ENCODE results near the gene SHTN1.

The SHTN1 gene

DNA sequence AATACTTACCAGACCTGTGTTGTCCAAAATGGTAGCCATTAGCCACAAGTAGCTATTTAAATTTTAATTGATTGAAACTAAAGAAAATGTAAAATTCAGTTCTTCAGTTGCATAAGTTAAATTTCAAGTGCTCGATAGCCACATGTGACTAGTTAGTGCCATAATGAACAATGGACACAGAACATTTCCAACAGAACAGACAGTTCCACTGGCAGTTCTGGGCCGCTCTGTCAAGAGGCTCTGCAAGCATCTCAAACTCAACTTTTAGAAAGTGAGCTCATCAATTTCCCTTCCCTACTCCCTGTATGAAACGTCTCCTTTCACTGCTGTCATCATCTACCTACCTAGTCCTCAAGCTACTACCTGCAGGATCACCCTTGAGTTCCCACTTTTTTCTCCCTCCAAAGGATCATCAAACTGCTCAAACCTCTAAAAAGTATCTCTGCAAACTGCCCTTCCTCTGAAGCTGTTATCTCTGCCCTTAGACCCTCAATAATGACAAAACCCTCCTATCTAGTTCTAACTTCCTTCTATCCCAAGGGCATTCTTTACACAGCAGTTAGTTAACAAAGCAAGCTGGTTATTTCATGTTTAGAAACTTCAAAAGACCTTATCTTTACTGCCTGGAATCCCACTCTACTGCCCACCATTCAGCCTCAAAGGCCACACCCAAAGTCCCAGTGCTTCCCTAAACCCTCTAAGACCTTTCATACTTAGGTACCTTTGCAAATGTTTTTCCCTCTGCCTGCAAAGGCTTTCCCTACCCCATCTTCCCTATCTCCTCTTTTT is 20.6 kb downstream of the SHTN1 start:
- DNase-seq: no peak

DNA sequence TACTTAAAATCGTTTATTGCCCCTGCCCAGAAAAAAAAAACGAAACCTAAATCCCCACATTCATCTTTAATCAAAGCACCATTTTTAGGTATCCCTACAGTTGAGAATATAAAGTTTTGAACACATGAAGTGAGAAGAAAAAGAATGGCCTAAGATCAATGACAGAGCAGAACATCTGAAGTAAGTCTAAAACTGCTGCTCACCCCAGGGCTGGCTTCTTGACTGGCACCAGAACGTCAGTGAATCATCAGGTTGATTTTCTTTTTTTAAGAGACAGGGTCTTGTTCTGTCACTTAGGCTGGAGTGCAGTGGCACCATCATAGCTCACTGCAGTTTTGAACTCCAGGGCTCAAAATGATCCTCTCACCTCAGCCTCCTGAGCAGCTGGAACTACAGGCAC is 24.9 kb downstream of the SHTN1 start:
- no peak for DNase-seq

DNA sequence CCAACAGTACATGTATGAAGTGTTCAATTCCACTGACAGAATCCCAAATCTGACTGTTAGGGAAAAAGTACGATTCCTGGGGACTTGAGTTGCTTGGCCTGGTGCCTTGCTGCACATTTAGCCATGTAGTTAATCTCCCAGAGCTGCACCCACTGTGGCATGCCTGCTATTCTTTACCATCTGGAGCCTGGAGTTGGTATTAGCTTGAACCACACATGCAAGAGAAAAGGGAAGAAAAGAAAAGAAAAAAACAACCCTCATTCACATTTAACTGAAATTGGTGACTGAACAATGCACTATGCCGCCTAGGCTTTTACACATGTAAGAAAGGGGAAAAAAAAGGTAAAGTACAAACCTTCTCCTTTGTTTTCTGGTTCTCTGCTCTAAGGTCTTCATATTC is 26.1 kb downstream of the SHTN1 start:
- no peak for DNase-seq

DNA sequence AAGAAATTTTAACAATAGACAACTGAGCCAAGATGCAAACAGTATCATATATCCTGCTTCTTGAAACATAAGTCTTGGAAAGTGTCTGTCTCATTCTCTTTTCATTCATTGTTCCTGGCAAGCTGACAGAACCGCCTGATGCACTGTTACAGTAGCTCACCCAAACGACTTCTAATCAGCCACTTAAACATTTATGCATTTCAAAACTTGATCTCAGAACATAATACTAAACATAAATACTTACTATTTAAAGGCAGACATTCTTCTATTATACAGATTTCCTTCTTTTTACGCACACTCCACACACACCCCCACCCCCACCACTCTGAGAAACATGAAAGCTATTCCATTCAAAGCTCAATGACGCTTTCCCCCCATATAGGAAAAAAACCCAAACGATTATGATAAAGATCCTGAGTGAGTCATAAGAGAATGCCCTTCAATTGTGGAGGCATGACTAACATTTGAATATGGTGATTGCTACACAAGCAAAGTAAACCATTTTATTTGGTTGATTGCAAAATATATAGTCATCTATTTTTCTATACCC is 30.5 kb downstream of the SHTN1 start:
- DNase-seq: no peak

DNA sequence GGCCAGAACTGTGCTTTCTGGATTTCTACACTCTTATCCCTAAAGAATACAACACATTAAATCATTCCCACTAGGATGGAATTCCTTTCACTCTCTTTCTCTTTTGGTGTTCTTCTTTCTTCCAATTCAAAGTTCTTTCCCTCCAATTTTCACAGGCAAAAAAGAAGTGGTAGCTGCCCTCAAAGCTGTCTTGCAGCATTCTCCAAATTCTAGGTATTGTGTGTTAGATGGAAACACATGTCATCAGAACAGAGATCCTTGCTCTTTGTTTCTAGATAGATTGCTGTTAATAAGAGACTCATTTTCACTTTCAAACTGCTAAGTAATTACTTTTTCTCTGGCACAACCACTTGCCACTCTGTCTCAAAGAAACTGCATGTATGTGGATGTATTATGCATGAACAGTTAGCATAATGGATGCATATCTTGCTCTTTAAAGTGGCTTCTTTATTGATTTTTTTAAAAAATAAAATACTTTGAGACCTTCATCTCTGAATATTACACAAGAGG is 31.0 kb downstream of the SHTN1 start:
- DNase-seq: no peak

DNA sequence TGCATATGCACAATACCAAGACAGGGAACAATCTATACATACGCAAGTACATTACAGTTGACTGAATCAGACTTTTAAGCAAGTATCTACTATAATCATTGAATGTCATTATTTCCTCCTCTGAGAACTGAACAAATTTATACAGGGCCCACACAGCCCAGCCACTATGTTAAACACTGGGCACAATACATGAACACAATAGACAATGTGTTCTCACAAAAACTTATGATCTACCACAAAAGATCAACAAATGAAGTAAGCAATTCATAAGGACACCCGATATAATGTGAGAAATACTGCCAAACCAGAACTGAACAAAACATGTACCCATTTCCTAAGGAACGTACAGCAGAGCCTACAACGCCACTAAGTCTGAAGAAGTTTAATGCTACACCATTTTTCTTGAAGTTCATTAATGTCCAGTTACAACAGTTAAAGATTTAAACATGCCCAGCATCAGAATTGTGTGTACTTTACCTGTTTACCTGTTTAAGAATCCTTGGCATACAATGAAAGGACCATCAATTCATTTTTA is 31.5 kb downstream of the SHTN1 start:
- DNase-seq: no peak

DNA sequence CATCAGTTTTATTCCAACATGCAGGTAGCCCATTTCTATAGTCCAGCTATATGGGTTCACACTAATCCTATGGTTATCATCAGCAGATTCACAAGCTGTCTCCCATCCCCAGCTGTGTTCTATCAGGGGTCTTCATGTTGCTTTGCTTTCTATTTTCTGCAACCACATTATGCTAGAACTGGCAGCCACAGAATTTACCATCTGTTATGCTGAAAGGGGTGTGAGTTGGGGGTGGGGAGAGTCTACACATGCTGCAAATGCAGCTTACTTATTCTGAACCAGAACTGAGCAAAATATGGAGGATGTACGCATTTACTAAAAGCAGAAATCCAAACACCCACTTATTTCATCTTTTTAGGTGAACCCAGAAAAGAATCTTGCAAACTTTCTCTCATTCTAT is 32.9 kb downstream of the SHTN1 start:
- no peak for DNase-seq

DNA sequence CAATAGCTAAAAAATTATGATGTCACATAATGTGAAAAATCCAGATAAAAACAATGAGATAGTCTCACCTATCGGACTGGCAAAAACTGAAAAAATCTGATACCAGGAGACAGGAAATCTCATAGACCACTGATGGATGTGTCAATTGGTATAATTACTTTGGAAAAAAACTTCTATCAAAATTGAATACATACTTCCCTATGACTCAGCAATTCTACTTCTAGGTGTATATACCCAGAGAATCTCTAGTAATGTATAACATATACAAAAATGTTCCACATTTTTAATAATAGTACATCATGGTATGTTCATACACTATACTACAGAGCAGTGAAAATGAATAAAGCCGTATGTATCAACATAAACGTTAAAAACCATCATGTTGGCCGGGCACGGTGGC is 34.9 kb downstream of the SHTN1 start:
- DNase-seq: no peak

DNA sequence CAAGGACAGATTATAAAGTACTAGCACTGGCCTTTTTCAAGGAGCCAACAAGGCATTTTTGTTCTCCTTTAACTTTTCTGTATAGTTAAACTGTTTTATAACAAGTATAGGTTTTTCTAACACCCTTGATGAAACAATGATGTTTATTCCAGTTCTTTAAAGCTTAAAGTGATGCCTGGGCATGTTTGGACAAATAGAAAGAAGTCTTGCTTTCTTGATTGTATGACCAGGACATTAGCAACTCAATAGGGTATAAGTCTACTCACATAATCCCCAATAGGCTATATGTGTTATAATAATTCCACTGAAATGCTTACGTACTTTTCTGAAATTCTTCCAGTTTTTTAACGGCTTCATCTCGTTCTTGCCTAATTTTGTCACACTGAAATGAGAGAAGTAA is 36.7 kb downstream of the SHTN1 start:
- DNase-seq: no peak

DNA sequence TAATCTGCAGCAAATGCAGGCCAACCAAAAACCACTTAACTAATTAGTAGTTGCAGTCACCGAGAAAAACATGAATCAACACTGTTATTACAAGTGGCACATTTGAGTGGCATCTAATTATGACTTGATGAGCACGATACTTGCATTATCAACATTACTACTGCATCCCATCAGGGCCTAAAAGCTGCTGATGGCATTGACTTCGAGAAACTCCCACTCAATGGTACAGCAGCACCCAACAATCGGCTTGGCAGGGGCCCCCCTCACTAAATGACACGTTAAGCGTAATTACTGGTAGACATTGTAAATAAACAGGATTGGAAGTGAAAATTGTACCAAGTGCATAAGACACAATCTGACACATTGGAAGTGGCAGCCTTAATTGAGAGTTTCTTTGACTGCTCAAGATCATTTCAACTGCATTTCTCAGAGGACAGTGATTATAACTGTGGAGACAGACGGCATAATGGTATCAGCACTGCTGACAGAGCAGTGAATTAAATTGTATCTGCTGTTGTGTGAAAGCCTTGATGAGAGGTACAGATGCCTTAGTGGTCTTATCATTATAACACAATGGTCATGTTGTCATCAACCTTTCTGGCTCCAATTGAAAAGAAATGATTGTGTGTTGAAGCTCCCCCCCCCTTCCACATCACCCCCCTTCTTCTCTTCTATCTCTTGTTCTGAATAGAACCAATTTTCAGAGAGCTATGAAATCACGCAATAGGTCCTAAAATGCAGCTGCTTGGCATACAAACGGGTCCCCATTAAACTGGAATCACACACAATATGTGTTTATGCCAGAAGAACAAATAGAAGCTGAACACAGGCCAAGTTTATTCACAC is 43.4 kb downstream of the SHTN1 start:
- no peak for DNase-seq

DNA sequence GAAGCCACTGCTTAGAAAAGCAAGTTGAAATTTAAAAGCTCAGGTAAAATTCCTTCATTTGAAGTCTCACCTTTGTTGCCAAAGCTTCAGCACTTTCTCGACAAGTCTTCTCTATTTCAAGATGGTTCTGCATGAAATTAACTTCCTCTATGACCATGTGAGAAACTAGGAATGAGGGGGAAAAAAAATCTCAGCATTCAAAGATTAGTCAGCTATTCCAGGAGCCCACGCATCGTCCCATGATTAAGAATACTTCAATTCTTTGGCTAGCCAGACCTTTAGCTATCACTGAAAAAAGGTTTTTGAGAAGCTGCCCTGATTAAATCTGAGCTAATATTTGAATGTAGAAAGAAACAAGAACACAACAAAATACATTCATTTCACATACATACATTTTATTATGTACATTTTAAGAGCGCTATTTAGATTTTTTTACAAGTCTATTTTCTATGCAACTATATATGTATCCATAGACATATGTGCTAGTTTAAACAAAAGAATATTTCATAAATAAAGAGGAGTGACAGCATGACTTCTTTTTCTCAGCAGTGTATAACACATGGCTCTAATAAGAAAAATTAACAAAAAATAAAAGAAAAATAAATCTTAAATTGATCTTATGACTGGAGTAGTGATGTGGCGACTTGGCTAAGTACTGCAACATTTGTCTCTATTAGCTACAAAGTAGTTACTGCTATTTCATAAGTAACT is 44.8 kb downstream of the SHTN1 start:
- no peak for DNase-seq

DNA sequence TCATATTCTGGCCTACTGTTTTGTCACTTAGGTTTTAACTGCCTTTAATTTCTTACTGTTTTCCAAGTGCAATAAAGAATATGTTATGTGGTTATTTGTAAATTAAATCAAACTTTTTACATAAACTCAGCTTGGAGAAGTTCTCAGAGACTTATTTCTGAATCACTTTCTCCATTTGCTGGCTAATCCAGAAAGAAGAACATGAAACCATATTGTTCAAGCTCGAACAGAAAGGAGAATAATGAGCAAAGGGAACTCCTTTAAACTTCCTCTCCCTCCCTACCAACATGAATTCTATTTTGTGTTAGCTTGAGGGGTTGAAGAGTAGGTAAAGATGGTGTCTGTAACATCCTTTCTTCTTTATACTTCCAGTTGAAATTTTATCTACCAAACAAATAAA is 52.3 kb downstream of the SHTN1 start:
- no peak for DNase-seq

DNA sequence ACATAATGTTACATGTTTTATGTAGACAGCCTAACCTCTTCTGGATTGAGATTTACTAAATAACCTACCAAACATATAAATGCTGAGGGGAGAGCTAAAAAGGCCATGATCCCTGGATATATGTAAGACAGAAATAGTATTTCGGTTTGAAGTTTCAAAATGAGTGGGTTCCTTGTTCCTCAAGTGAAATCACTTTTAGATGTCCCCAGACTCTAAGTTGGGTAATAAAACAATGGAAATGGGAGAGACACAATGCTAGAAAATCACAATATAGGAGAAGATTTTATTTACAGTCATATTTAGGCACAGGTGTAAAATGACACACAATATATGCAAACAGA is 56.5 kb downstream of the SHTN1 start:
- DNase-seq: no peak

DNA sequence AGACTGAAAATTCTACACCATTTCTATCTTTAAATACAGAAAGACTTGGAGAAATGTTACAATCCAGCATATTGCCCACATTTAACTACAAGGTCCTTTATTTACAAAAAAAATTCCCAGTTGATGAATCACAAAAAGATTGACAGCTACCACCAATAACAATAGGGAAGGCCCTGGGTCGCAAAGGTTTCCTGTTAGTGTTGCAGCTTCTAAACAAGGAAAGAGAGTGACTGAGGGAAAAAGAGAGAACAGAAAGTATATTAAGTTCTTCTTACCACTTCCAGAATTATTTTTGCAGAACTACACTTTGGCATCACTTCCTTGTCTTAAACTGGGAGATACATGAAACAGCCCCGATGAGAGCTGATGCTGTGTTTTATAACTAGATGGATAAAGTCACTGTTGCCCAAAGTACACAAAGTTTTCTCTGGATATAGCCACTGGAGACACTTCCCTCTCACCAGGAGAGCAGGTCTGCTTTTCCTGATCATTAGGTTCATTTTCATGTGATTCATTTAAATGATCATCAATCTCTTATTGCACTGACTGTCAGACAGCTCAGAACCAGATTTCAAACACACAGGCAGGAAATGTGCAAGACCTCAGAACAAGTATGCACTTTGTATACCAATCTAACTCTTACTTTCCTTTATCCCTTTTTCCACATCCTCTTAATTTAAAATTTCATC is 57.0 kb downstream of the SHTN1 start:
- peak in 1 of 2 donors; percentile 11 for DNase-seq

DNA sequence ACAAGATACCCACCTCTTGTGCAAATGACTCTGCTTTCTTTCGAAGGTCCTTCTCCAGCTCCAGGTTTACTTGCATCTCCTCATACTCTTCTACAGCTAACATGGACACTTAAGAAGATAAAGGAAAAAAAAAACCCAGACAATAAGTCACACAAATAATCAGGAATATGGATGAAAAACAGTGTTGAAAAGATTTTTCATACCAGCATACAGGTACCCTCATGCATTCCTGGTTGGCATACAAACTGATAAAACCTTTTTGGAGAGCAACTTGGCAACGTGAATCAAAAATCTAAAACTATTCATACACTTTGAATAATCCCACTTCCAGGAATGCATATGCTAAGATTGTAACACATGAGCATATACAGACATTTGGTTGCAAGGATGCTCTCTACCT is 60.1 kb downstream of the SHTN1 start:
- no peak for DNase-seq

DNA sequence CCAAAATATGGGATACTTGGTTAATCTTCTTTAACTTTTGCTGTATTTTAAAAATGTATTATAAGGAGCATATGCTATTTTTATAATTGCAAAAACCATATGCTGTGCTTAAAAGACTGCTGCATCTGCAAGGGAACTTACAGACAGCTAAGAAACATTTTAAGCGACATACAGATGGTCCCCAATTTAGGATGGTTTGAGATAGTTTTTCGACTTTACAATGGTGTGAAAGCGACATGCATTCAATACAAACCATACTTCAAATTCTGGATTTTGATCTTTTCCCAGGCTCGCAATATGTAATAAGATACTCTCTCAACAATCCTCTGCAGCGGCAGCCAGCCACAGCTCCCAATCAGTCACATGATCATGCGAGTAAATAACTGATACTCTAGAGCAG is 73.2 kb downstream of the SHTN1 start:
- no peak for DNase-seq

DNA sequence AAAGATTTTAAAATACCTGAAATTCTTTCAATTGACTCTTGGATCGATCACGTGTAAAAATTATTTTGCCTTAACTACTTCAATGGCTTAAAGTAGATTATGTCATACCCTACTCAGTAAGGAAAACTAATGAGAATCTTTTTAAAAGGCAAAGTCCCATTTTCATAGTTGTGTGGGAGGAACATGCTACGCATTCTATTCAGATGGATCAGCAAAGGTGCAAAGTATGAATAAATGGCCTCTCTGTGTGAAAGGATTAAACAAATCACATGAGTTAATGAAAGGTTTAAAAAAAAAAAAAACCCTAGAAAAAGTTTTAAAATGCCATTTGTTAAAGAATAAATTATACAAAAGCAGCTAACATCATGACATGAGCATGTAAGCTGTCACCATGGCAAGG is 78.6 kb downstream of the SHTN1 start:
- no peak for DNase-seq

DNA sequence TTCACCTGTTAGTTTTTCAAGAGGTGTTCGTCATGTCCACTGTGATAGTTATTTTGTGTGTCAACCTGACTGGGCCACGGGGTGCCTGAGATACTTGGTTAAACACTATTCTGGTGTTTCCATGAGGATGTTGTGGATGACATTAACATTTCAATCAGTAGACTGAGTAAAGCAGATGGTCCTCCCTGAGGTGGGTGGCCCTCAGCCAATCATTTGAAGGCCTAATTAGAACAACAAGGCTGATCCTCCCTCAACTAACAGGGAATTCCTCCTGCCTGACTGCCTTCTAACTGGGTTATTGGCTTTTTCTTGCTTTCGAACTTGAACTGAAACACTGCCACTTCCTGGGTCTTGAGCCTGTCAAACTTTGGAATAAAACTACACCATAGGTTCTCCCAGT is 79.9 kb downstream of the SHTN1 start:
- DNase-seq: no peak

DNA sequence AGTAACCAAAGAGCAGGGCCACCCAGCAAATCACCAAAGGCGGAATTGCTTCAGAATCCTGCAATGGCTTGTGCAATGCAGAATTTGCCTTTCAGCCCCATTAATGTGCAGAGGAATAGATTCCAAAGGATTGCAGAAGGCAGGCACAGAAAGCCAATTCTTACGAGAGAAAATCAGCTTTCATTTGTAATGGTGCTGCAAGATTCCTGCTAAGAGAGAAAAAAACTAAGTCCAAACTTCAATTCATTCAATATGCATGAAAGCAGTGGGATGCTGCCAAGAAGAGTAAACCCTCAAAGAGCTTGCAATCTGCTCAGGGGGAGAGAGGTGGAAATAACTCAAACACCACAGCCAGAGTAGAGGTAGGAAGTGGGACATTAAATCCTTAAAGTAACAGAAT is 85.3 kb downstream of the SHTN1 start:
- DNase-seq: no peak

DNA sequence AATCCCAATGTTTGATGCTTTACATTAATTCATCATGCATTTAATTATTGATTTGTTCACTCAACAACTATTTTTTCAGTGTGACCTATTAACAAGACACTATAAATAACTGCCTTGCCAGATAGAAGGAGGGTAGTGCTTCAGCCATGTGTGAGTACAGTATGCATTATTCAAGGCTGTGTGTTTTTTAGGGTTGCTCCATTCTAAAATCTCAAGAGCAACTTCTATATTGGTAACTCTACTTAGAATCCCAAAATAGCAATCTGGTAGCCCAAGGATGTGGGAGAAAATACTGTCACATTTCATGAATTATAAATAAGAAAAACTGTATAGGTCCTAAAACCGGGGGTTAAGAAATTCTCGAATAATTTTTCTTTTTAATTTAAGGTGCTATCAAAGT is 85.8 kb downstream of the SHTN1 start:
- no peak for DNase-seq

DNA sequence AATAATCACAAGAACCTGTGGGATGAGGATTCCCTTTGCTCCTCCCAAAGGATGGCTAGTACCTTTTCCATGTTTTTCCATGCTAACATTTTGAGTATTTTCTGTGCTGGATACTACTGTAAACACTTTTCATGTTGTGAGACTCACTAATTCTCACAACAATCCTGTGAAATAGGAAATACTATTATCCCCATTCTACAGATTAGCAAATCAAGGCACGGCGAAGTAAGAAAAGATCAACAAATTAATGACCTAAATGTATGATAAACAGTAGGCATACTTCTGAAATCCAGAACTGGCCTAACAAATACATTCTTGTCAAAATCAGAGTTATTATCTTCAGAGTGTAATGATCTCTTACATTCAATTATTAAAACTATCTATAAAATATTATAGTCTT is 86.4 kb downstream of the SHTN1 start:
- DNase-seq: no peak

DNA sequence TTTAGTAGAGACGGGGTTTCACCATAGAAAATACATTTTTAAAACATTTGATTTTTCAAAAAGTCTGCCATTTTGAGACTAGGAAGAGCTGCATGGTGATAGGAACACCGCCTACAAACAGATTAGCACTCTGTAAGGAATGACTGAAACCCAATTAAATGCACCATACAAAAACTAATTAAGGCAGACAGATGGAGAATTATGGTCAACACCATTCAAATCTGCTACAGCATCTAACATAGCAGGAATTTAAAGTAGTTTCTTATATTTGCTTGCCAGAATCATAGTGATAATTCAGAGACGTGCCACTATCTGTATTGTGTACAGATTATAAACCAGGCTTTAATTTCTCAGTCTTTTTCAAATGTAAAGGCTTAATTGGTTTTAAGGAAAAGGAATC is 87.5 kb downstream of the SHTN1 start:
- no peak for DNase-seq

DNA sequence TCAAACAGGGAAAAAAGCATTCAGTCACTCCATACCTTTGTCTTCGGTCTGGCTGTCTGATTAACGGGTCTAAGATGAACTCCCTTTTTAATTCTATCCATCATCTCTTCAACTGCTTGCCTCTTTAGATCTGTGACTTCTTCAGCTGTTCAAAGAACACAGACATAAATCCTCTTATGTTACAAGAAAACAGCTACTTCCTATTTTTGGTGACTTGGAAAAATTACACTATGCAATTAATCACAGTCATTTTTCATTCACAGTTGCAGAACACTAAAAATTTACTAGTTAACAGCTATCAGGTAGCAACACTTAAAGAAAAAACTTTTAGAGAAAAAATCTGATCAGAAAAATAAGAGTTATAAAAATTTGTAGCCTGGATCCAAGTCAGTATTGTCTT is 89.6 kb downstream of the SHTN1 start:
- no peak for DNase-seq

Data from CD4-positive, alpha-beta T cell treated with Interleukin-4 for 1 hour (primary cell).